ENCODE results near the gene FPR3.
"Not testable (repeated sequence)": the region's sequence is repeated elsewhere in the genome, so short reads cannot be mapped to it uniquely, and the experiment has no call there.

FPR3 gene

GRCh38 chr19:51794885-51795490, at the start of gene FPR3:
Gene FPR3, plus strand, starts transcription at chr19:51795157. Its CDS starts 28,592 bp downstream, at chr19:51823749.
- no peak for DNase-seq (ENCODE audit: low spot score)

GRCh38 chr19:51746731-51747130, 48.2 kb upstream of the FPR3 start:
- no peak for DNase-seq (ENCODE audit: low spot score)

- DNase-seq (ENCODE audit: low spot score) = peak; percentile 85
Observed at GRCh38 chr19:51749979-51750378, 45.0 kb upstream of the FPR3 start.

GRCh38 chr19:51750400-51751094, 44.4 kb upstream of the FPR3 start:
- DNase-seq (ENCODE audit: low spot score) = peak; percentile 61

- DNase-seq (ENCODE audit: low spot score) = peak; percentile 33
Observed at GRCh38 chr19:51751655-51752054, 43.3 kb upstream of the FPR3 start, which contains the start of gene FPR1. Gene FPR1, minus strand, starts transcription at chr19:51751878. Its CDS starts 4,884 bp downstream, at chr19:51746994.

GRCh38 chr19:51754109-51754508, 40.8 kb upstream of the FPR3 start:
- DNase-seq (ENCODE audit: low spot score) = no peak

GRCh38 chr19:51754770-51755169, 40.2 kb upstream of the FPR3 start:
- no peak for DNase-seq (ENCODE audit: low spot score)

GRCh38 chr19:51755571-51755970, 39.4 kb upstream of the FPR3 start:
- DNase-seq (ENCODE audit: low spot score) = no peak

GRCh38 chr19:51760697-51761356, 34.1 kb upstream of the FPR3 start, which contains the start of gene FPR2:
Gene FPR2, plus strand, starts transcription at chr19:51761180. Its CDS starts 7,479 bp downstream, at chr19:51768659.
- DNase-seq (ENCODE audit: low spot score) = no peak

GRCh38 chr19:51761696-51762095, 33.3 kb upstream of the FPR3 start:
- DNase-seq (ENCODE audit: low spot score) = no peak

GRCh38 chr19:51765086-51765485, 29.9 kb upstream of the FPR3 start:
- DNase-seq (ENCODE audit: low spot score) = no peak

- DNase-seq (ENCODE audit: low spot score) = no peak
Observed at GRCh38 chr19:51766461-51766860, 28.5 kb upstream of the FPR3 start.

GRCh38 chr19:51771376-51772130, 23.4 kb upstream of the FPR3 start:
- no peak for DNase-seq (ENCODE audit: low spot score)

GRCh38 chr19:51772977-51773376, 22.0 kb upstream of the FPR3 start:
- DNase-seq (ENCODE audit: low spot score) = no peak

- not testable (repeated sequence) for DNase-seq (ENCODE audit: low spot score)
Observed at GRCh38 chr19:51776561-51776960, 18.4 kb upstream of the FPR3 start.

GRCh38 chr19:51777570-51778462, 17.1 kb upstream of the FPR3 start:
- peak; percentile 80 for DNase-seq (ENCODE audit: low spot score)

GRCh38 chr19:51779181-51779580, 15.8 kb upstream of the FPR3 start:
- DNase-seq (ENCODE audit: low spot score) = no peak

GRCh38 chr19:51779703-51780102, 15.3 kb upstream of the FPR3 start:
- DNase-seq (ENCODE audit: low spot score) = no peak

- no peak for DNase-seq (ENCODE audit: low spot score)
Observed at GRCh38 chr19:51780270-51780669, 14.7 kb upstream of the FPR3 start.

GRCh38 chr19:51781999-51782398, 13.0 kb upstream of the FPR3 start:
- no peak for DNase-seq (ENCODE audit: low spot score)

GRCh38 chr19:51783372-51783771, 11.6 kb upstream of the FPR3 start:
- DNase-seq (ENCODE audit: low spot score) = peak; percentile 32

All from AG08395 (cell line).